SH-SY5Y (cell line): ENCODE results near the gene ENDOU.

Source experiments
- GATA2 ChIP-seq: IDR thresholded peaks from 2 replicates; pipeline ENCODE4 v1.6.1; 2011; ENCODE audit warnings: mild to moderate bottlenecking, low read depth, low read length
- GATA3 ChIP-seq: IDR thresholded peaks from 2 replicates; pipeline ENCODE4 v1.6.1; 2011; ENCODE audit warnings: low read depth, mild to moderate bottlenecking, low read length, moderate library complexity

Gene ENDOU

GRCh38 chr12:47725893-47726292 lies 603 bp upstream of the ENDOU start:
- TF ChIP-seq GATA3 (no peak), GATA2 (no peak)

- TF ChIP-seq GATA2 (no peak), GATA3 (no peak)
Observed at GRCh38 chr12:47722941-47723631, 2.2 kb downstream of the ENDOU start.

GRCh38 chr12:47722136-47722834 lies 3.0 kb downstream of the ENDOU start:
- no peak for TF ChIP-seq GATA3
- TF ChIP-seq GATA2 = no peak

DNA sequence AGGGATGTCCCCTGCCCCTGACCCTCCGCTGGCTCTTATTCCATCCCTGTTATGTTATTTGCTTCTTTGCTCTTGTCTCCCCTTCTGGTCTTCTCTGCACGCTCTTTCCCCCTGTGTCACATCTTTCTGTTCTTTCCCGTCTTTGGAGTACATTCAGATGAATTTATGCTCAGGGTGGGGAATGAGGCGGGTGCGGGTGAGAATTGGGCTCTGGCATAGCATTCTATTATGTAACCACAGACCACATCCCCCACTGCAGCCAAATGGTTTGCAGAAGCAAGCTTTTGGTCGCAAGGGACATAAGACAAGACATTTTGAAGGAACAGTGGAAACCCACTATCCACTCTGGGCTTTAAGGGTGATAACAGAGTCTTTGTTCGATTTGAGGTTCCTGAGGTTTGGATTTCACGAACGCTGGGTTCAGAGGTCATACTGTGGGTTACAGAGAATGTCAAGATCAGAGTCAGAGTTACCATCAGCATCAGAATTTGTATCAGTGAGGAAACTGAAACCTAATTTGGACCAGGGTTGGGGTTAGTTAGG lies 3.8 kb downstream of the ENDOU start:
- TF ChIP-seq GATA3 = no peak
- TF ChIP-seq GATA2 = no peak

- TF ChIP-seq GATA3 (no peak), GATA2 (no peak)
Observed at GRCh38 chr12:47718531-47718930, 6.8 kb downstream of the ENDOU start.

GRCh38 chr12:47717443-47718193 lies 7.7 kb downstream of the ENDOU start:
- no peak for TF ChIP-seq GATA3
- TF ChIP-seq GATA2 = no peak

GRCh38 chr12:47717046-47717442 lies 8.2 kb downstream of the ENDOU start:
- TF ChIP-seq GATA2 = no peak
- TF ChIP-seq GATA3 = no peak

- TF ChIP-seq GATA2 = no peak
- TF ChIP-seq GATA3 = no peak
Observed at GRCh38 chr12:47715877-47716548, 9.3 kb downstream of the ENDOU start.

GRCh38 chr12:47715393-47715876 lies 9.9 kb downstream of the ENDOU start:
- TF ChIP-seq GATA3 (no peak), GATA2 (no peak)

GRCh38 chr12:47714826-47715386 lies 10.4 kb downstream of the ENDOU start:
- TF ChIP-seq GATA3 (no peak), GATA2 (no peak)

DNA sequence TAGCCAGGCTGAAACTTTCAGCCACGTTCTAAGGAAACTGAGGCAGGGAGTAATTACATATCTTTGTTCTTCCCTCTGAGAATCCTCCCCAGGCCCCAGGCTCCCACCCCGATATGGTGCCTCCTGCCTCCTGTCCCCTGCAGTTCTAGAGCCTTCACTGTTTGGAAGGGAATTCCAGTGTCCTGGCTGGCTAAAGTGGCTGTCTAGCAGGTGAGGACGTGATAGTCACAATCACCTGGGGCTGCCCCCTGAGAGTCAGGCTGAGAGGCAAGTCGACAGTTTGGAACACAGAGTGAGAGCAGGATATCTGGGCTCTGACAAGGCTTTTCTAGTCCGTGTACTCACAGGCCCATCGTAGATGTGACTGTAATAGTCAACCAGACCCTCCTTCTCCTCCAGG lies 13.1 kb downstream of the ENDOU start:
- TF ChIP-seq GATA2 (no peak), GATA3 (no peak)

- TF ChIP-seq GATA3 (no peak), GATA2 (no peak)
Observed at GRCh38 chr12:47711448-47711847, 13.8 kb downstream of the ENDOU start.

DNA sequence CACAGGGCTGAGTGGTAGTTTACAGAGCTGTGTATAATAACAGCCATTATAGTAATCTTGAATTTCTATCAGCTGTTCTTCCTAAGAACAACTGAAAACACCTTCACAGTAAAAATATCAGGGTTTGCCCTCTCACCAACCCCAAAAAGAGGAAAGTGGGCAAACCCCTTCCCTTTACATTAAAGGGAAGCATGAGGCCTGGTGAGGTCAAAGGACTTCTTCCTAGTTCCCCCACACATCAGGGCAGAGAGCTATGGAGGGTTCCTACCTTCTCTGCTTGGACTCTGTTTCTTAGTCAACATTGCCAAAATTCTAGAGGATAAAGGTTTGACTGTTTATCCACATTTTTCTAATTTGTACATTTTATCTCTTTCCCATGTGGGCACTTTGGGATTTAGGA lies 15.0 kb downstream of the ENDOU start:
- TF ChIP-seq GATA2 = no peak
- TF ChIP-seq GATA3 = no peak

DNA sequence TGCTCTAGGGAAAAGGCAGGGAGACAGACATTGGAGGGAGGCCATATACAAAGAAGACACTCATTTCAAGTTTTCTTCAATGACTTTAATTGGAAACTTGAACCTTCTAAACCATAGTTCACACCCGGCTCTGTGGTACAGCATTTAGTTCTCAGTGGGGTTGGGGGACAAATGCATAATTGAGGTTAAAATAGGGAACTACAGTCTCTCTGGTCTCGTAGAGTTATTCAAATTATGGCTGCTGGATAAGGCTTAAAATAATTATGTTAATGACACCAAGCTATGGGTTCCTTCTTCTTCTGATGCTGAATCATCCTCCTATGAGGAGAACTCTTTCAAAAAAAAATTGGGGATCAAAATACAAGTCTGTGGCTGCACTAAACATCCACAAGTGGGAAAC lies 15.6 kb downstream of the ENDOU start:
- TF ChIP-seq GATA3 (no peak), GATA2 (no peak)
